ENCODE results near the gene CACNB3.
"Not testable (repeated sequence)": the region's sequence is repeated elsewhere in the genome, so short reads cannot be mapped to it uniquely, and the experiment has no call there.

CACNB3 gene

DNA sequence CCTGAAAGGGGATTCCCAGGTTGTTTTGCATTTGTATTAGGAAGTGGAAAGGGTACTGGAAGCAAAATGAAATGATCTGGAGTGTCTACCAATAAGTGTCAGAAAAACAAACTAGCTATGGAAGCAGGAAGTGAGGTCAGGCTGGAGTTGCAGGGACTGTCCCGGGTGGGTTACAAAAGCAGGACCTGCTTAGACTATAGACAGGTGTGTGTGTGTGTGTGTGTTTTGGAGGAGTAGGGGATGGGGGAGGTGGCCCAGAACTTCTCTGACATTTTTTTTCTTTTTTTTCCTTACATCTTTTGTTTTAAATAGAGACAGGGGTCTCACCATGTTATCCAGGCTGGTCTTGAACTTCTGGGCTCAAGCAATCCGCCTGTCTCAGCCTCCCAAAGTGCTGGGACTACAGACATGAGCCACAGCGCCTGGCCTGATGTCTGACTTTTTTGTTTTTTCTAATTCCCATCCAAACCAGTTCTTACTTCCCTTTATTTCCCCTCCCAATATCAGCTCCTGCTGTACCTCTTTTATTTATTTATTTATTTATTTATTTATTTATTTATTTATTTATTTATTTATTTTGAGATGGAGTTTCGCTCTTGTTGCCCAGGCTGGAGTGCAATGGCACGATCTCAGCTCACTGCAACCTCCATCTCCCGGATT lies 47.9 kb downstream of the CACNB3 start:
- H3K4me3 ChIP-seq (ENCODE audit: low read depth, low read length), result peak overlapping the region; percentile 57
- no peaks in the 10 kb centered on the region for H3K9me3 ChIP-seq (ENCODE audit: severe bottlenecking)
- H3K27me3 ChIP-seq (ENCODE audit: insufficient read depth, low read depth, severe bottlenecking), result no peaks in the 10 kb centered on the region
- peak overlapping the region; percentile 29 for H3K27ac ChIP-seq
- no peaks in the 10 kb centered on the region for H3K36me3 ChIP-seq
- TF ChIP-seq, protein P1, sequence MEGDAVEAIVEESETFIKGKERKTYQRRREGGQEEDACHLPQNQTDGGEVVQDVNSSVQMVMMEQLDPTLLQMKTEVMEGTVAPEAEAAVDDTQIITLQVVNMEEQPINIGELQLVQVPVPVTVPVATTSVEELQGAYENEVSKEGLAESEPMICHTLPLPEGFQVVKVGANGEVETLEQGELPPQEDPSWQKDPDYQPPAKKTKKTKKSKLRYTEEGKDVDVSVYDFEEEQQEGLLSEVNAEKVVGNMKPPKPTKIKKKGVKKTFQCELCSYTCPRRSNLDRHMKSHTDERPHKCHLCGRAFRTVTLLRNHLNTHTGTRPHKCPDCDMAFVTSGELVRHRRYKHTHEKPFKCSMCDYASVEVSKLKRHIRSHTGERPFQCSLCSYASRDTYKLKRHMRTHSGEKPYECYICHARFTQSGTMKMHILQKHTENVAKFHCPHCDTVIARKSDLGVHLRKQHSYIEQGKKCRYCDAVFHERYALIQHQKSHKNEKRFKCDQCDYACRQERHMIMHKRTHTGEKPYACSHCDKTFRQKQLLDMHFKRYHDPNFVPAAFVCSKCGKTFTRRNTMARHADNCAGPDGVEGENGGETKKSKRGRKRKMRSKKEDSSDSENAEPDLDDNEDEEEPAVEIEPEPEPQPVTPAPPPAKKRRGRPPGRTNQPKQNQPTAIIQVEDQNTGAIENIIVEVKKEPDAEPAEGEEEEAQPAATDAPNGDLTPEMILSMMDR (IDR thresholded peaks at IDR 0.05; ENCODE audit: low read depth, low read length), result no peak
- no peak for DNase-seq

DNA sequence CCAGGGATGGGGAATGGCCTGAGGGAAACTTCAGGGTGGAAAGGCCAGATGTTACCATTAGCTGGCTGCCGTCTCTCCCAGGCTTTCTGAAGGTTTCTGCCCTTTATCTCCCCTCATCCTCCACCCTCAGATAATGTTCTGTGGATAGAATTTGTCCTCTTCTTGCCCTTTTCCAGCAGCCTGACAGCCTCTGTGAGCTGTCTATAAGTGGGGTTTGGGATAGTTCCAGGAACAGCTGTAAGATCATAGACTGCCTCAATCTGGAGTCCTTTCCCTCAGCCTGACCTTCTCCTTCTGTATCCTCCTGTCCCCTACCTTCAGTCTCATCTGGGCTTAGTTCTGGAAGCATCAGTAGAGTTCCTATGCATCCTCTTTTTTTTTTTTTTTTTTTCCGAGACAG lies 50.2 kb downstream of the CACNB3 start:
- DNase-seq, result no peak
- Histone ChIP-seq H3K36me3 (no peaks in the 10 kb centered on the region), H3K4me3 (ENCODE audit: low read depth, low read length) (no peak overlapping the region), H3K27me3 (ENCODE audit: insufficient read depth, low read depth, severe bottlenecking) (no peaks in the 10 kb centered on the region), H3K9me3 (ENCODE audit: severe bottlenecking) (no peaks in the 10 kb centered on the region), H3K27ac (no peak overlapping the region)
- TF ChIP-seq, protein P1 (IDR thresholded peaks at IDR 0.05; ENCODE audit: low read depth, low read length), result no peak

DNA sequence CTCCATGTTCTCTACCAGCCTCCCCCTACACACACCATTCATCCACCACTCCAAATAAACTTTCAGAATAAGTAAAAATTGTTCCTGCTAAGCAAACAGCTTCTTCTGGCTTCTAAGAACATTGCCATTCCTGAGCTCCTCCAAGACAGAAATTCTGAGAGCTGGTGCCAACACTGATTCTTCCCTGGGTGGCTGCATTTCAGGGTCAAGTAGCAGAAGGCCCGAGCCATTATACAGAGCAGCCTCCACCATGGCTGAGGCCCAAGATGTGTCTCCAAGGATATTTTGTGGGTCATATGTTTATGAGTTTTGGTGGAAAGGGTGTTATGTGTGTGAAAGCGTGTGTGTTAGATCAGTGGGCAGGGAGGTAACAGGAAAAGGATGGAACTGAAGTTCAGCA lies 50.9 kb downstream of the CACNB3 start:
- Histone ChIP-seq H3K9me3 (ENCODE audit: severe bottlenecking) (no peaks in the 10 kb centered on the region), H3K27me3 (ENCODE audit: insufficient read depth, low read depth, severe bottlenecking) (no peaks in the 10 kb centered on the region), H3K36me3 (no peaks in the 10 kb centered on the region), H3K4me3 (ENCODE audit: low read depth, low read length) (no peak overlapping the region), H3K27ac (no peak overlapping the region)
- no peak for DNase-seq
- TF ChIP-seq, protein P1 (IDR thresholded peaks at IDR 0.05; ENCODE audit: low read depth, low read length), result no peak

DNA sequence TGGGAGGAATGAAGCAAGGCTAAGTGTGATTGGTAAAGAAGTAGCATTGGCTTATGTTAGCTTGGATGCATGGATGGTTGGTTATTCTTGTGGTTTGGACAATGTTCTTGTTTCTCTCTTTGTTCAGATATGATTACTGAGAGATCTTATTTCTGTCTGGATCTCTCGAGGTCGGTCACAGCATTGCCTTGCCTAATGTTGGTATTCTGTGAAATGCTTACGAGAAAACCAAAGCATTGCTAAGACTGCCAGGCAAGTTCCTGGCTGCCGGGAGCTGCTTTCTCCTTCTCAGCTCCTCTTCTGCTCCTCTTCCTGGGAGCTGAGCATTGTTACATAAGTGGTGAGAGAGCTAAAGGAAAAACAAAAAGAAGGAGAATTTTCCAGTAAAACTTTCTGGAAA lies 54.8 kb downstream of the CACNB3 start:
- TF ChIP-seq, protein P1 (IDR thresholded peaks at IDR 0.05; ENCODE audit: low read depth, low read length), result no peak
- DNase-seq, result no peak
- H3K27ac ChIP-seq, result no peak overlapping the region
- H3K4me3 ChIP-seq (ENCODE audit: low read depth, low read length), result no peak overlapping the region
- no peaks in the 10 kb centered on the region for H3K27me3 ChIP-seq (ENCODE audit: insufficient read depth, low read depth, severe bottlenecking)
- no peaks in the 10 kb centered on the region for H3K36me3 ChIP-seq
- no peaks in the 10 kb centered on the region for H3K9me3 ChIP-seq (ENCODE audit: severe bottlenecking)

DNA sequence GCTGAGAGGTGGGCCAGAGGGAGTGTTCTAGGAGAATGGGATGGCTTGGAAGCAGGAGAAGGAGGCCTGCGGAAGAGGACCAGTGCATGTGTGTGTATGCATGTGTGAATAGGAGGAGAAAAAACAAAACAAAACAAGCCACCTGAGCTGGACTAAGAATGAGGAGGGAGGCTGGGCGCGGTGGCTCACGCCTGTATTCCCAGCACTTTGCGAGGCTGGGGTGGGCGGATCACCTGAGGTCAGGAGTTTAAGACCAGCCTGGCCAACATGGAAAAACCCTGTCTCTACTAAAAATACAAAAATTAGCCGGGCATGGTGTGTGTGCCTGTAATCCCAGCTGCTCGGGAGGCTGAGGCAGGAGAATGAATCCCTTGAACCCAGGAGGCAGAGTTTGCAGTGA lies 55.2 kb downstream of the CACNB3 start:
- not testable (repeated sequence) for H3K27me3 ChIP-seq (ENCODE audit: insufficient read depth, low read depth, severe bottlenecking); H3K36me3 ChIP-seq; H3K4me3 ChIP-seq (ENCODE audit: low read depth, low read length); H3K9me3 ChIP-seq (ENCODE audit: severe bottlenecking); DNase-seq; H3K27ac ChIP-seq

DNA sequence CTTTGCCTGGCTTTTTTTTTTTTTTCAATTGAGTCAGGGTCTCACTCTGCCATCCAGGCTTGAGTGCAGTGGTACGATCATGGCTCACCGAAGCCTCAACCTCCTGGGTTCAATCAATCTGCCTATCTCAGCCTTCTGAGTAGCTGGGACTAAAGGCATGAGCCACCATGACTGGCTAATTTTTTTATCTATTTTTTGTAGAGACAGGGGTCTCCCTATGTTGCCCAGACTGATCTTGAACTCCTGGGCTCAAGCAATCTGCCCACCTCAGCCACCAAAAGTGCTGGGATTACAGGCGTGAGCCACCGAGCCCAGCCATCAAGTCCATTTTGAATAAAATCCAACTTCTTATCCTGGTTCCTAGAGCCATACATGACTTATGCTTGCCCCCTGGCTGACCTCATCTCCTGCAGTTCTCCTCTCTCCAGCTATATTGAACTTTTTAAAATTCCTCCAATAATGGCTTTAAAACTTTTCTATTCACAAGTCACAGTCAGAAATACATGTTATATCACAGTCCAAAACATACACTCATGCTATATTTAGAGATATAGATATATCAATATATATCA lies 57.7 kb downstream of the CACNB3 start:
- no peak for DNase-seq
- TF ChIP-seq, protein P1 (IDR thresholded peaks at IDR 0.05; ENCODE audit: low read depth, low read length), result no peak

More for the DNA sequence above, 57.7 kb downstream of the CACNB3 start:
- Histone ChIP-seq H3K4me3 (ENCODE audit: low read depth, low read length) (no peak overlapping the region), H3K27me3 (ENCODE audit: insufficient read depth, low read depth, severe bottlenecking) (no peaks in the 10 kb centered on the region), H3K36me3 (no peaks in the 10 kb centered on the region), H3K27ac (no peak overlapping the region), H3K9me3 (ENCODE audit: severe bottlenecking) (no peaks in the 10 kb centered on the region)
